ENCODE results near the gene CFAP70.

GRCh38 chr10:73333202-73333601, 25.5 kb downstream of the CFAP70 start:
- TF ChIP-seq CTCF (IDR thresholded peaks at IDR 0.05): no peak
- TF ChIP-seq POLR2A (IDR thresholded peaks at IDR 0.05): no peak
- TF ChIP-seq EP300 (IDR thresholded peaks at IDR 0.05): no peak
- no peak for TF ChIP-seq POLR2AphosphoS5 (IDR thresholded peaks at IDR 0.05)
